ENCODE results near the gene DOK6.
A peak's percentile ranks its signal among the peaks of the same experiment; 100 is the strongest.

DOK6 gene

GRCh38 chr18:69839497-69839896 lies 438.8 kb downstream of the DOK6 start:
- Mint-ChIP-seq H3K36me3 (ENCODE audit: low read depth) (peaks cover 13% of the 10 kb centered on the region), H3K9me3 (peaks cover 3% of the 10 kb centered on the region), H3K4me1 (peaks cover 10% of the 10 kb centered on the region), H3K27me3 (ENCODE audit: low read depth, poor library complexity) (no peaks in the 10 kb centered on the region), H3K4me3 (no peak overlapping the region), H3K27ac (no peak overlapping the region)
- TF ChIP-seq CTCF (IDR thresholded peaks at IDR 0.05) = no peak
- DNase-seq = no peak

GRCh38 chr18:69840001-69840400 lies 439.3 kb downstream of the DOK6 start:
- H3K36me3 Mint-ChIP-seq (ENCODE audit: low read depth) = peaks cover 13% of the 10 kb centered on the region
- peaks cover 3% of the 10 kb centered on the region for H3K9me3 Mint-ChIP-seq
- H3K4me1 Mint-ChIP-seq = peaks cover 10% of the 10 kb centered on the region
- no peak overlapping the region for H3K27ac Mint-ChIP-seq
- no peak for DNase-seq
- no peak for TF ChIP-seq CTCF (IDR thresholded peaks at IDR 0.05)
- no peaks in the 10 kb centered on the region for H3K27me3 Mint-ChIP-seq (ENCODE audit: low read depth, poor library complexity)
- H3K4me3 Mint-ChIP-seq = no peak overlapping the region

GRCh38 chr18:69840445-69840844 lies 439.8 kb downstream of the DOK6 start:
- Mint-ChIP-seq H3K9me3 (peaks cover 3% of the 10 kb centered on the region), H3K4me1 (peaks cover 13% of the 10 kb centered on the region), H3K27ac (no peak overlapping the region), H3K36me3 (ENCODE audit: low read depth) (peaks cover 13% of the 10 kb centered on the region), H3K4me3 (no peak overlapping the region), H3K27me3 (ENCODE audit: low read depth, poor library complexity) (no peaks in the 10 kb centered on the region)
- no peak for TF ChIP-seq CTCF (IDR thresholded peaks at IDR 0.05)
- DNase-seq = no peak

- TF ChIP-seq CTCF (IDR thresholded peaks at IDR 0.05) = no peak
- peaks cover 13% of the 10 kb centered on the region for H3K36me3 Mint-ChIP-seq (ENCODE audit: low read depth)
Measured at GRCh38 chr18:69841117-69841516, 440.4 kb downstream of the DOK6 start.

GRCh38 chr18:69843015-69843414 lies 442.3 kb downstream of the DOK6 start:
- no peak for TF ChIP-seq CTCF (IDR thresholded peaks at IDR 0.05)
- H3K4me3 Mint-ChIP-seq = no peak overlapping the region
- DNase-seq = no peak
- no peaks in the 10 kb centered on the region for H3K27me3 Mint-ChIP-seq (ENCODE audit: low read depth, poor library complexity)
- H3K36me3 Mint-ChIP-seq (ENCODE audit: low read depth) = peaks cover 13% of the 10 kb centered on the region
- H3K27ac Mint-ChIP-seq = no peak overlapping the region
- peaks cover 26% of the 10 kb centered on the region for H3K4me1 Mint-ChIP-seq
- H3K9me3 Mint-ChIP-seq = peaks cover 3% of the 10 kb centered on the region

More at GRCh38 chr18:69841117-69841516, 440.4 kb downstream of the DOK6 start:
- H3K27ac Mint-ChIP-seq = no peak overlapping the region
- peak; percentile 14 for DNase-seq
- H3K4me1 Mint-ChIP-seq = peaks cover 19% of the 10 kb centered on the region
- H3K9me3 Mint-ChIP-seq = peaks cover 3% of the 10 kb centered on the region
- H3K27me3 Mint-ChIP-seq (ENCODE audit: low read depth, poor library complexity) = no peaks in the 10 kb centered on the region
- H3K4me3 Mint-ChIP-seq = no peak overlapping the region

- H3K27ac Mint-ChIP-seq = no peak overlapping the region
- peaks cover 3% of the 10 kb centered on the region for H3K9me3 Mint-ChIP-seq
- no peak overlapping the region for H3K4me3 Mint-ChIP-seq
Measured at GRCh38 chr18:69844656-69845055, 444.0 kb downstream of the DOK6 start.

More at GRCh38 chr18:69844656-69845055, 444.0 kb downstream of the DOK6 start:
- Mint-ChIP-seq H3K4me1 (peaks cover 26% of the 10 kb centered on the region), H3K27me3 (ENCODE audit: low read depth, poor library complexity) (no peaks in the 10 kb centered on the region), H3K36me3 (ENCODE audit: low read depth) (peaks cover 11% of the 10 kb centered on the region)
- no peak for DNase-seq
- no peak for TF ChIP-seq CTCF (IDR thresholded peaks at IDR 0.05)

Measured in nephron progenitor cell (in vitro differentiated cells).